Tibial nerve (tissue), 3 donors: ENCODE measurements around the gene TSHZ2.

Experiments
- POLR2A ChIP-seq, 2 donors: fragments of 450-650 bp; IDR thresholded peaks; one replicate each; pipeline ENCODE4 v1.6.1; 2017; ENCODE audit warnings: antibody characterized with exemption in 2 of 2, mild to moderate bottlenecking in 2 of 2, moderate library complexity in 2 of 2
- TF ChIP-seq, protein P1 (sequence below), 5 experiments: fragments of 200-600 bp in 3 of 5; fragments of 450-650 bp in 2 of 5; sonication (generic) in 3 of 5; IDR thresholded peaks; one replicate each; pipeline ENCODE4 v1.5.1; 2016 to 2019; ENCODE audit warnings: antibody characterized with exemption in 5 of 5, mild to moderate bottlenecking in 3 of 5, moderate library complexity in 2 of 5

DNA sequence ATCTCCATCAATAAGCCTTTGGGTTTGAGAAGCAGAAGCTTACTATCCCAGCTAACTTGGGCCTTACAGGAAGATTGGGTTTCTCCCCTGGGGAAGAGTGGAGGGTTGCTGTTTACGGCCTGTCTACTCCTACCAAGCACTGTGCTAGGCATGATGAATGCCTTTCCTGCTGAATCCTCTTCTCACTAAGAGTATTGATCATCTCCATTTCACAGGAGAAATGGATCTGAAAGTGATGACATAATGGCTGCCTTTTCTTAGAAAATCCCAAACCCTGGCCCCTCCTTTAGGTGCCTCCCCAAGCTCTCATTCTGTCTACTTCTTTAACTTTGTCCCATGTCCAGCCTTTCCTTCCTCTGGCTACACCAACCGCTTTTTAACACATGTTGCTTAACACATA is 66.1 kb downstream of the TSHZ2 start:
- TF ChIP-seq, protein P1, sequence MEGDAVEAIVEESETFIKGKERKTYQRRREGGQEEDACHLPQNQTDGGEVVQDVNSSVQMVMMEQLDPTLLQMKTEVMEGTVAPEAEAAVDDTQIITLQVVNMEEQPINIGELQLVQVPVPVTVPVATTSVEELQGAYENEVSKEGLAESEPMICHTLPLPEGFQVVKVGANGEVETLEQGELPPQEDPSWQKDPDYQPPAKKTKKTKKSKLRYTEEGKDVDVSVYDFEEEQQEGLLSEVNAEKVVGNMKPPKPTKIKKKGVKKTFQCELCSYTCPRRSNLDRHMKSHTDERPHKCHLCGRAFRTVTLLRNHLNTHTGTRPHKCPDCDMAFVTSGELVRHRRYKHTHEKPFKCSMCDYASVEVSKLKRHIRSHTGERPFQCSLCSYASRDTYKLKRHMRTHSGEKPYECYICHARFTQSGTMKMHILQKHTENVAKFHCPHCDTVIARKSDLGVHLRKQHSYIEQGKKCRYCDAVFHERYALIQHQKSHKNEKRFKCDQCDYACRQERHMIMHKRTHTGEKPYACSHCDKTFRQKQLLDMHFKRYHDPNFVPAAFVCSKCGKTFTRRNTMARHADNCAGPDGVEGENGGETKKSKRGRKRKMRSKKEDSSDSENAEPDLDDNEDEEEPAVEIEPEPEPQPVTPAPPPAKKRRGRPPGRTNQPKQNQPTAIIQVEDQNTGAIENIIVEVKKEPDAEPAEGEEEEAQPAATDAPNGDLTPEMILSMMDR (IDR thresholded peaks at IDR 0.05), result no peak
- TF ChIP-seq POLR2A (IDR thresholded peaks at IDR 0.05), result no peak
